HG03565 (cell line): ENCODE results near the gene TBC1D16.
"Not testable (repeated sequence)": the region's sequence is repeated elsewhere in the genome, so short reads cannot be mapped to it uniquely, and the experiment has no call there.

Source experiments
- ATAC-seq: cut with Tn5 transposase; IDR thresholded peaks from one replicate; pipeline ENCODE4 v1.9.1; 2021; ENCODE audit warnings: mild to moderate bottlenecking, moderate library complexity; ENCODE audit not compliant: unreplicated experiment

The TBC1D16 gene

GRCh38 chr17:79897243-79898063 lies 138.2 kb downstream of the TBC1D16 start:
- no peak for ATAC-seq

DNA sequence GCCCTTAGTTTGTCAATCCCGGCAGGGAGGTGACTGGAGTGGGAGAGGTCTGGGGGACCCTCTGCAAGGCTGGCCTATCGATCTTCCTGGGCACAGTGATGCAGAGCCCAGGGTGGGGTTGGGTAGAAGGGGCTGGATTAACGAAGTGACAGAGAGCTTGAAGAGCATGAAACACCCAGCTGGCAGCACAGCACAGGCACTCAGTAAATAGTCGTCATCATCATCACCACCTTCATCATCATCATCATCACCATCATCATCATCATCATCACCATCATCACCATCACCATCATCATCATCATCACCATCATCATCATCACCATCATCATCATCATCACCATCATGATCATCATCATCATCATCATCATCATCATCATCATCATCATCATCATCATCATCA lies 142.2 kb downstream of the TBC1D16 start:
- not testable (repeated sequence) for ATAC-seq

- no peak for ATAC-seq
Observed at GRCh38 chr17:79892457-79893241, 143.0 kb downstream of the TBC1D16 start.

GRCh38 chr17:79891113-79891730 lies 144.4 kb downstream of the TBC1D16 start:
- ATAC-seq, result no peak

DNA sequence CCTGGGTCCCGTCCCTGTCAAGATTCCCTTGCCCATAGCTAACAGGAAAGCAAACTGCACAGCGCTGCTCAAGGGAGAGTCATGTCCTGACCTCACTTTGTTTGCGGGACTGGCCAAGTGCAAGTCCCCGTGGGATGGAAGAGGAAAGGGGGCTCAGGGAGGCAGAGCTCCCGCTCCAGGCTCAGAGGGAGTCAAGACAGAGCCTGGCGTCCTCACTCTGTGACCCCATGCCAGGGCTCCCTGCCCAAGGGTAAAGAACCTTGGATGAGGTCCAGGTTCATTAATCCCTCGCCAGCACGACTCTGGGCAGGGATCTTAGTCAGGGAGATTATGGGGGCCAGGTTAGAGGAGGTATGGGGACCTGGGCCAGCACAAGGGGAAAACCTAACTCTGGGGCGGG lies 145.0 kb downstream of the TBC1D16 start:
- no peak for ATAC-seq

DNA sequence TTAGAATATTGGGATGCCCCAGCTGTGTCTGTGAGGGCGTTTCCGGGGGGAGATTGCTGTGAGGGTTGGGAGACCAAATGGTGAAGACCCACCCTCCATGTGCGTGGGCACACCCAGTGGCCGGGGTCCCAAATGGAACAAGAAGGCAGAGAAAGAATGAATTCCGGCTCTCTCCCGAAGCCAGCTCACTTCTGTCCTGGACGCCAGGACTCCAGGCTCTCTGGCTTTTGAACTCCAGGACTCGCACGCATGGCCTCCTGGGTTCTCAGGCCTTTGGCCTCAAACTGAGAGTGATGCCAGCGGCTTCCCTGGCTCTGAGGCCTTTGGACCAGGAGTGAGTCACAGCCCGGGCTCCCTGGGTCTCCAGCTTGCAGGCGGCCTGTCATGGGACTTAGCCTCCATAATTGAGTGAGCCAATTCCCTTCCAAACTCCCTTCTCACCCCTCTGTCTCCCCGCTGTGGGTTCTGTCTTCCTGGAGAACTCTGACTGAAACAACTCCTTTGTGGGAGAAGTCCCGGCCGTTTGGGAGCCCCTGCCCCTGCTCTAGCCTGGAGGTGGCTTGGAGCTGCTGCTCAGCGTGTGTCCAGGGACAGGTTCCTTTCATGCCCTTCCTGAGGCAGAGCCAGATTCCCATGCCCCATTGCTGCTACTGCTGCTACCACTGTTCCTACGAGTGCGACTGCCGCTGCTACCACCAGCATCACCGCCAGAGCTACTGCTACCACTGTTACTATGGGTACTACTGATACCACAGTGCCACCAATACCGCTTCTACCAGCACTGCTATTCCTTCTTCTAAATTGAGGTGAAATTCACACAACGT lies 146.6 kb downstream of the TBC1D16 start:
- ATAC-seq, result no peak

GRCh38 chr17:79888009-79888540 lies 147.6 kb downstream of the TBC1D16 start:
- no peak for ATAC-seq

- ATAC-seq, result no peak
Observed at GRCh38 chr17:79887451-79887991, 148.2 kb downstream of the TBC1D16 start.

GRCh38 chr17:79883202-79883601 lies 152.5 kb downstream of the TBC1D16 start:
- ATAC-seq, result no peak
